Spinal cord (tissue), 10 donors: ENCODE results near the gene CELSR1. TPM values are rescaled to one million over a fixed set of nuclear protein-coding genes. Genes with fewer than 3 reads are reported as not detected.

Experiments
- DNase-seq, 6 donors: peaks; one replicate each; pipeline versions ENCODE4 v3.0.0 to v3.0.0-alpha.2; 2013 to 2015; ENCODE audit warnings: low spot score in 6 of 6, low read depth in 4 of 6
- H3K27ac ChIP-seq: one replicate; pipeline ENCODE4 v1.5.1; 2013; ENCODE audit warnings: low read depth, low read length, control low read depth
- H3K27me3 ChIP-seq: one replicate; pipeline ENCODE4 v1.6.1; 2013; ENCODE audit warnings: low read length; ENCODE audit not compliant: control insufficient read depth, insufficient read depth
- H3K36me3 ChIP-seq: one replicate; pipeline ENCODE4 v1.6.1; 2013; ENCODE audit warnings: low read length; ENCODE audit not compliant: control insufficient read depth, insufficient read depth
- H3K4me1 ChIP-seq: one replicate; pipeline ENCODE4 v1.6.1; 2013; ENCODE audit warnings: low read length; ENCODE audit not compliant: control insufficient read depth, insufficient read depth
- H3K4me3 ChIP-seq: one replicate; pipeline ENCODE4 v1.5.1; 2013; ENCODE audit warnings: low read depth, low read length, control low read depth
- H3K9me3 ChIP-seq: one replicate; pipeline ENCODE4 v1.6.1; 2013; ENCODE audit warnings: low read length; ENCODE audit not compliant: control insufficient read depth, insufficient read depth
- WGBS: methylation state at CpG from one replicate; pipeline ENCODE4 v1.1.5; 2013; ENCODE audit warnings: missing lambda C conversion rate; ENCODE audit not compliant: insufficient coverage; 5-methylcytosine and 5-hydroxymethylcytosine counted together
- polyA plus RNA-seq, 2 donors: library from polyadenylated mRNA; unstranded; fragments of 120-200 nt; gene quantifications; one replicate each; pipeline ENCODE4 v1.2.1, GENCODE V29; 2013; ENCODE audit not compliant: insufficient read length in 2 of 2
- total RNA-seq, 2 donors: library from RNA; depleted of rRNA in 1 of 2; stranded (reverse); fragments of 120-200 nt in 1 of 2; fragments of >200 nt in 1 of 2; gene quantifications; one replicate each; pipeline versions ENCODE4 v1.2.3 to v1.2.4, GENCODE V29; 2013 to 2014
- donor health status: healthy.

Gene CELSR1
- total and polyA plus RNA-seq, 4 donors, result 2.9 to 8.2 (median 6.6) TPM

GRCh38 chr22:46465793-46466192 lies 71.6 kb downstream of the CELSR1 start:
- Histone ChIP-seq H3K4me1 (peaks cover 23% of the 10 kb centered on the region), H3K27me3 (no peaks in the 10 kb centered on the region), H3K36me3 (peaks cover 16% of the 10 kb centered on the region), H3K4me3 (no peak overlapping the region), H3K27ac (no peak overlapping the region), H3K9me3 (no peaks in the 10 kb centered on the region)
- WGBS, result 84% methylated on average over 11 of the region's 12 CpGs
- no peak for DNase-seq

GRCh38 chr22:46465345-46465720 lies 72.1 kb downstream of the CELSR1 start:
- Histone ChIP-seq H3K4me1 (peaks cover 28% of the 10 kb centered on the region), H3K27ac (no peak overlapping the region), H3K9me3 (no peaks in the 10 kb centered on the region), H3K27me3 (no peaks in the 10 kb centered on the region), H3K4me3 (no peak overlapping the region), H3K36me3 (peaks cover 16% of the 10 kb centered on the region)
- peak in 2 of 6 donors; percentile 62 to 66 for DNase-seq
- WGBS, result 49% methylated on average over 9 of the region's 11 CpGs

DNA sequence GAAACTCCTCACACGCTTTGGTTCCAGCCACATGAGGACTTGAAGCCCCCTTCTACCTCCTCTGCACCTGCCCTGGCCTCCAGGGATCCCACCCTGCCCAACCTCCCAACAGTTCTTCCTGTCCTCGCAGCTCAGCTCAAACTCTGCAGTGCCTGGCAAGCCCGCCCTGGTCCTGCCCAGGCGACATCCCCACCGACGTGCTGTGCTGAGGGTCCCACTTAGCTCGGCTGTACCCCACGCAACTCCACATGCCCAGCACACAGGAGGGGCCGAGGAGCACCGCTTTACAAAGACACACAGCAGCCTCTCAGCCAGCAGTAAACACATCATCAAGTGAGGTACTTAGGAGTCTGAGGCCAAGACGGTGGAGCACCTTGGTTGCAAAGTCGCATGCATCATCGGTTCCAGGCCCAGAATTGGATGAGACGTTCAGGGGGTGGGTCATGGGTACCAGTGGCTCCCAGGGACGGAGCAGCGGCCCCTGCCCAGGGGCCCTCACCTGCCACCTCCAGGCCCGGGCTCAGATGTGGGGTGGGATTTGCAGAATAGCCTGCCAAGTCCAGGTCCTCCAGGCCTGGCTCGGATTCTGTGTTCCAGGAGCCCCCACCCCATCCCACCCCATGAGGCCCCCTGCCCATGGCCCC lies 72.6 kb downstream of the CELSR1 start:
- peaks cover 16% of the 10 kb centered on the region for H3K36me3 ChIP-seq
- no peak overlapping the region for H3K4me3 ChIP-seq
- no peaks in the 10 kb centered on the region for H3K9me3 ChIP-seq
- DNase-seq, result no peak
- no peak overlapping the region for H3K27ac ChIP-seq
- H3K4me1 ChIP-seq, result peaks cover 30% of the 10 kb centered on the region
- H3K27me3 ChIP-seq, result no peaks in the 10 kb centered on the region
- 72% methylated on average over 15 of the region's 18 CpGs for WGBS

- DNase-seq, result no peak
- no peaks in the 10 kb centered on the region for H3K9me3 ChIP-seq
- 94% methylated on average over 8 of the region's 8 CpGs for WGBS
- H3K4me1 ChIP-seq, result peaks cover 30% of the 10 kb centered on the region
- H3K4me3 ChIP-seq, result no peak overlapping the region
- peaks cover 16% of the 10 kb centered on the region for H3K36me3 ChIP-seq
- no peak overlapping the region for H3K27ac ChIP-seq
- H3K27me3 ChIP-seq, result no peaks in the 10 kb centered on the region
Observed at GRCh38 chr22:46464296-46464695, 73.1 kb downstream of the CELSR1 start.

DNA sequence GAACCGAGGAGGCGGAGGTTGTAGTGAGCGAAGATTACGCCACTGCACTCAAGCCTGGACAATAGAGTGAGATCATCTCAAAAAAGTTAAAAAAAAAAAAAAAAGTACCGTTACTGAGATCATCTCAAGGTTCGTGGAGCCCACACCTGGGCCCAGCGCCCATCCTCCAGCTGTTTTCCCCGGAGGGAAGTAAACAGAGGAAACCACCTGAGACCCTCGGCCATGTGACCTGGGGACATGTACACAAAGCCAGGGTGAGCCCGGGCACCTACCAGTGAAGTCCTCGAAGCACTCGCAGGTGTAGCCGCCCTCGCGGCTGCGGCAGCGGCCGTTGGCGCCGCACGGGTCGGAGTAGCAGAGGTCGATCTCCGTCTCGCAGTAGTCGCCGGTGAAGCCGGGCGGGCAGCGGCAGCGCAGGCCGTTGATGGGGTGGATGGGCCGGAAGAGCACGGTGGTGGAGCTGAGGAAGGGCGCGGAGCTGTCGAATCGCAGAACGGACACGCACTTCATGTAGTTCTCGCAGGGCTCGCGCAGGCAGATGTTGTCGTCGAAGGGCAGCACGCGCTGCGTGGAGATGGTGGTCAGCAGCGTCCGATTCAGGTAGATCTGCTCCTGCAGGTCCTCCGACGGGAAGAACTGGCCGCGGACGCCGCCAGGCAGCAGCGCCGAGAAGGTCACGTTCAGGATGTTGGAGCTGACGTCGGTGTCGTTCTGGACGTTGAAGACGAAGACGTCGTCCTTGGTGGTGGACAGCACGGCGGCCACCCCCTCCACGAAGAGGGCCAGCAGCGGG lies 73.8 kb downstream of the CELSR1 start:
- H3K4me1 ChIP-seq, result peaks cover 30% of the 10 kb centered on the region
- no peak overlapping the region for H3K27ac ChIP-seq
- peaks cover 16% of the 10 kb centered on the region for H3K36me3 ChIP-seq
- no peak overlapping the region for H3K4me3 ChIP-seq
- H3K9me3 ChIP-seq, result no peaks in the 10 kb centered on the region
- no peaks in the 10 kb centered on the region for H3K27me3 ChIP-seq
- 97% methylated on average over 67 of the region's 70 CpGs for WGBS
- DNase-seq, result no peak

GRCh38 chr22:46462726-46463371 lies 74.6 kb downstream of the CELSR1 start:
- Histone ChIP-seq H3K36me3 (peaks cover 21% of the 10 kb centered on the region), H3K9me3 (no peaks in the 10 kb centered on the region), H3K4me1 (peaks cover 32% of the 10 kb centered on the region), H3K27ac (no peak overlapping the region), H3K27me3 (no peaks in the 10 kb centered on the region), H3K4me3 (no peak overlapping the region)
- WGBS, result 75% methylated on average over 17 of the region's 18 CpGs
- no peak for DNase-seq

DNA sequence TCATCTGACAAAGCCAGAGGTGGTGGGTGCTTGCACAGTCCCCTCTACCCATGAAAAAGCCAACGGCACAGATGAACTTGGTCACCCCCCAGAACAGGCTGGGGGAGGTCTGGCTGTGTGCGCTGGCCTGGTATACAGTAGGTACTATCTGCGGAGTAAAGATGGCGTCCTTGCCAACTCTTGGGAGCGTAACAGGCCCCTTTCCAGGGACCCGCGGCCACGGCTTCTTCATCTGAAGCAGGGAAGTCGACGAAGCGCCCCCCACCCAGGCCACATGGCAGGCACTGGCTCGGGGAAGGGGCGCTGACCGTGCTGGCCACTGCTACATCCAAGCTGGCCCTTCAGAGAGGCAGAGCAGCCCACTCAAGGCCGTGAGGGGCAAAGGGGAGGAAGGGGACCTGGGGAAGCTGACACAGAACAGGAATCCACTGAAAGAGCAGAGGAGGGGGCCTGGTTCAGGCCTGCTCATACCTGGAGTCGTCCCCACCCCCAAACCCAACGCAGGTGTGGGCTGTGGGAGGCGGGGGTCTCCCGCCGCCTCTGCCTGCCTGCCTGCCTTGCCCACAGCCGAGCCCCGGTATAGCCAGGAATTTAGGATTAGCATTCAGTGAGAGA lies 75.7 kb downstream of the CELSR1 start:
- Histone ChIP-seq H3K27me3 (no peaks in the 10 kb centered on the region), H3K9me3 (no peaks in the 10 kb centered on the region), H3K4me1 (peaks cover 36% of the 10 kb centered on the region), H3K36me3 (peaks cover 23% of the 10 kb centered on the region), H3K4me3 (no peak overlapping the region), H3K27ac (no peak overlapping the region)
- 94% methylated on average over 14 of the region's 22 CpGs for WGBS
- no peak for DNase-seq

DNA sequence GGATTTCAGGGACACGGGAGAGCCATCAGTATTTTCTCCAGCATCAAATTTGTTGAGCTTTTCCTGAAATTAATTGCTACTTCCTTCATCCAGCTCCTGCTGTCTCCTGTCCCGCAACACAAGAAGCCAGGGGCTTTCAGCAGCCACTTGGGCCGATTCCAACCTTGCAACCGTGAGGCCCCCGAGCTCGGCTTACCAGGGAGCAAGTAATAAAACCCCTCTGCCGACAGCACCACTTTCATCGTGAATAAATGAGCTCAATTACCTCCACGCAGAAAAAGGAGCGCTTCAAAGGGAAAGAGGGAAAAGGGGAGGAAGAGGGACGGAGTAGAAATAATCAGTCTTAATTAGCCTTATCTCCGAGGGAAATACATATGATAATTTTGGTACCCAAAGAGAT lies 76.6 kb downstream of the CELSR1 start:
- peaks cover 23% of the 10 kb centered on the region for H3K36me3 ChIP-seq
- peak in 2 of 6 donors; percentile 82 to 90 for DNase-seq
- H3K9me3 ChIP-seq, result no peaks in the 10 kb centered on the region
- H3K4me3 ChIP-seq, result no peak overlapping the region
- H3K4me1 ChIP-seq, result peaks cover 36% of the 10 kb centered on the region
- WGBS, result 25% methylated on average over 2 of the region's 12 CpGs
- no peaks in the 10 kb centered on the region for H3K27me3 ChIP-seq
- no peak overlapping the region for H3K27ac ChIP-seq

DNA sequence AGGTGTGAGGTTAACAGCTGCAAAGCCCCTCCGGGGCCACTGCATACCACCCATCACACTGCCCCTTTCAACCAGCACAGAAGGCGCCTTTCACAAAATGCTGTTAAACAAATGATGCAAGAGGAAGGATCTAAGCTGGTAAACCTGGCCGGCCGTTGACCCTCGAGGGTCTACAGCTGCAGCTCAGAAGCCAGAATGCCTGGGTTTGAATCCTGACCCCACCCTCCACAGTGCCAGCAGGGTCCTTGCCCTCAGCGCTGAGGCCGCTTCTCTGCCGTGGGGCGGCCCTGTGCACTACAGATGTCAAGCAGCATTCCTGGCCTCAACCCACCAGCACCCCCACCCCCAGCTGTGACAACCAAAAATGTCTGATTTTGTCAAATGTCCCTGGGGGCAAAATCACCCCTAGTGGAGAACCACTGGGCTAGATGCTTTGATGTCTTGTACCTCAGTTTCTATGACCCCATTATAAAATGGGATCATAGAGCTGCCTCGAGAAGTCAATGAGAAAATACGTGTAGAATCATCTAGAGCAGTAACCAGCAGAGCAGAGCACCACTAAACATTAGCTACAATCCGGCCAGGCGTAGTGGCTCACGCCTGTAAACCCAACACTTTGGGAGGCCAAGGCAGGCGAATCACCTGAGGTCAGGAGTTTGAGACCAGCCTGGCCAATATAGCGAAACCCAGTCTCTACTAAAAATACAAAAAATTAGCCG lies 77.9 kb downstream of the CELSR1 start:
- Histone ChIP-seq H3K4me3 (no peak overlapping the region), H3K9me3 (no peaks in the 10 kb centered on the region), H3K27me3 (no peaks in the 10 kb centered on the region), H3K4me1 (peaks cover 27% of the 10 kb centered on the region), H3K36me3 (peaks cover 24% of the 10 kb centered on the region), H3K27ac (no peak overlapping the region)
- no peak for DNase-seq
- WGBS, result 76% methylated on average over 9 of the region's 17 CpGs
